HG03460 (cell line): ENCODE measurements around the gene RPS6KA1.
"Not testable (repeated sequence)": the region's sequence is repeated elsewhere in the genome, so short reads cannot be mapped to it uniquely, and the experiment has no call there.

Experiments used
- ATAC-seq: cut with Tn5 transposase; IDR thresholded peaks from one replicate; pipeline ENCODE4 v1.9.1; 2021; ENCODE audit not compliant: unreplicated experiment

RPS6KA1 gene

GRCh38 chr1:26585471-26585870 lies 55.9 kb downstream of the RPS6KA1 start:
- no peak for ATAC-seq

GRCh38 chr1:26593385-26593784 lies 63.8 kb downstream of the RPS6KA1 start:
- no peak for ATAC-seq

- not testable (repeated sequence) for ATAC-seq
Observed at GRCh38 chr1:26594593-26594992, 65.0 kb downstream of the RPS6KA1 start.

- no peak for ATAC-seq
Observed at GRCh38 chr1:26597629-26598039, 68.1 kb downstream of the RPS6KA1 start.

GRCh38 chr1:26598890-26599289 lies 69.3 kb downstream of the RPS6KA1 start:
- ATAC-seq = no peak

GRCh38 chr1:26602378-26602959 lies 72.9 kb downstream of the RPS6KA1 start:
- ATAC-seq = no peak

- no peak for ATAC-seq
Observed at GRCh38 chr1:26603856-26604255, 74.3 kb downstream of the RPS6KA1 start.

GRCh38 chr1:26607186-26607585 lies 77.6 kb downstream of the RPS6KA1 start:
- no peak for ATAC-seq

GRCh38 chr1:26608895-26609294 lies 79.3 kb downstream of the RPS6KA1 start:
- no peak for ATAC-seq

GRCh38 chr1:26610781-26611180 lies 81.2 kb downstream of the RPS6KA1 start:
- ATAC-seq = no peak

GRCh38 chr1:26612627-26613026 lies 83.1 kb downstream of the RPS6KA1 start:
- ATAC-seq = not testable (repeated sequence)

- ATAC-seq = no peak
Observed at GRCh38 chr1:26614655-26615411, 85.3 kb downstream of the RPS6KA1 start.

GRCh38 chr1:26616881-26617280 lies 87.3 kb downstream of the RPS6KA1 start:
- ATAC-seq = no peak

GRCh38 chr1:26618561-26618960 lies 89.0 kb downstream of the RPS6KA1 start:
- ATAC-seq = no peak
